ENCODE data around the gene ASXL1.
"Not testable (repeated sequence)": the region's sequence is repeated elsewhere in the genome, so short reads cannot be mapped to it uniquely, and the experiment has no call there.

ASXL1 gene

GRCh38 chr20:32357869-32358631 lies at the start of gene ASXL1:
Gene ASXL1, plus strand, starts transcription at chr20:32358331. Its CDS starts 445 bp downstream, at chr20:32358776.
- DNase-seq = peak; percentile 99

- no peak for DNase-seq
Observed at GRCh38 chr20:32312718-32313424, 45.3 kb upstream of the ASXL1 start.

- DNase-seq = no peak
Observed at GRCh38 chr20:32314768-32315167, 43.4 kb upstream of the ASXL1 start.

DNA sequence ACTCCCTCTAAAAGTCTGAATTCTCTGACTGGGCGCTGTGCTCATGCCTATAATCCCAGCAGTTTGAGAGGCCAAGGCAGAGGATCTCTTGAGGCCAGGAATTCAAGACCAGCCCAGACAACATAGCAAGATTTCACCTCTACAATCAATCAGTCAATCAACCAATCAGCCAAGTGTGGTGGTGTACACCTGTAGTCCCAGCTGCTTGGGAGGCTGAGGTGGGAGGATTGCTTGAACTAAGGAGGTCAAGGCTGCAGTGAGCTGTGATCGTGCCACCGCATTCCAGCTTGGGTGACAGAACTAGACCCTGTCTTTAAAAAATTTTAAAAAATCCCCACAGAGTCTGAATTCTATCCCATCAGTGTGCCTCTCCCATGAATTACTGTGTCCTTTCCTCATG lies 42.7 kb upstream of the ASXL1 start:
- DNase-seq = no peak

DNA sequence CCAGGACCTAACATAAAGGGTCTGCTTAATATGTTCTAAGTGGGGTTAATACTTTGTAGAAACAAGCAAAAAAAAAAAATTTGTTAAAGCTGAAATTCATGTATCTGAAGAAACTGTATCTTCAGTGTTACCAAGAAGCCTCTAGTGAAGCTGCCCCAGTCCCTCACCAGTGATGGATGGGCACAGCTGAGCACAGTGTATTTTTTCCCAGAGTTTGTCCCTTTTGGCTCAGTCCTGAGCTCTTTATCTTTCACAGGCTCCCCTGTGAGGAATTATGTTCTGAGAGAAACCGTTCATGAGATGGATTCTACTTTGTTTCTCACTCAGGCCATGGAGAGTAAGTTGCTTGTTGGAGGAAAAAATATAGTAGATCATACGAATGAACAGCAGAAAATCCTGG lies 42.2 kb upstream of the ASXL1 start:
- DNase-seq = no peak

DNA sequence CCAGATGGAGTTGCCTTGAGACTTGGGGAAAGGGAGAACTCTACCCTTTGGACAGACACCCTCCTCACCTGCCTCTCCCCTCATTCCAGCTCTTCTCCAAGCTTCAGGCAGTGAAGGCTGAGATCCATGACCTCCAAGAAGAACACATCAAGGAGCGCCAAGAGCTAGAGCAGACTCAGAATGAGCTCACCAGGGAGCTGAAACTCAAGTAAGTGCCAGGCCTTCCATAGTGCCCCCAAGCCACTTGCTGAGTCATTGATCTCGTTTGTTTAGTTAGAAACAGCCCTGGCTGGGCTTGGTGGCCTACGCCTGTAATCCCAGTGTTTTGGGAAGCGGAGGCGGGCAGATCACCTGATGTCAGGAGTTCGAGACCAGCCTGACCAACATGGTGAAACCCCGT lies 41.5 kb upstream of the ASXL1 start:
- no peak for DNase-seq

- DNase-seq = no peak
Observed at GRCh38 chr20:32319100-32319499, 39.0 kb upstream of the ASXL1 start.

DNA sequence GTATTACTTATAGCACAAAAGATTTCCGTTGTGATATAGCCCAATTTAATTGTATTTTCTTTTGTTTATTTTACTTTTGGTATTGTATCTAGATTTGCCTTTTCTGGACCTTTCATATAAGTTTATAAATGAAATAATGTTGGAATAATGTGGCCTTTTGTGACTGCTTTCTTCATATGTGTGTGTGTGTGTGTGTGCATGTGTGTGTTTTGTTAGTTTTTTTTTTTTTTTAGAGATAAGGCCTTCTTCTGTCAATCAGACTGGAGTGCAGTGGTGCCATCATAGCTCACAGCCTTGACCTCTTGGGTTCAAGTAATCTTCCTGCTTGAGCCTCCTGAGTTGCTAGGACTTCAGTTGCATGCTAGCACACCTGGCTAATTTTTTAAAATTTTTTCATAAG lies 37.8 kb upstream of the ASXL1 start:
- DNase-seq = no peak

GRCh38 chr20:32321390-32321789 lies 36.7 kb upstream of the ASXL1 start:
- DNase-seq = no peak

DNA sequence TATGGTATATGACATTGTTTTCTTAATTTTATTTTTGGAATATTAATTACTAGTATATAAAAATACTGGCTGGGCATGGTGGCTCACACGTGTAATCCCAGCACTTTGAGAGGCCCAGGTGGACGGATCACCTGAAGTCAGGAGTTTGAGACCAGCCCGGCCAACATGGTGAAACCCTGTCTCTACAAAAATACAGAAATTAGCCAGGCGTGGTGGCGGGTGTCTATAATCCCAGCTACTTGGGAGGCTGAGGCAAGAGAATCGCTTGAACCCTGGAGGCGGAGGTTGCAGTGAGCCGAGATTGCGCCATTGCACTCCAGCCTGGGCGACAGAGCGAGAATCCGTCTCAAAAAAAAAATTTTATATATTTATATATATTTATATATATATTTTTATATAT lies 35.9 kb upstream of the ASXL1 start:
- DNase-seq = not testable (repeated sequence)

DNA sequence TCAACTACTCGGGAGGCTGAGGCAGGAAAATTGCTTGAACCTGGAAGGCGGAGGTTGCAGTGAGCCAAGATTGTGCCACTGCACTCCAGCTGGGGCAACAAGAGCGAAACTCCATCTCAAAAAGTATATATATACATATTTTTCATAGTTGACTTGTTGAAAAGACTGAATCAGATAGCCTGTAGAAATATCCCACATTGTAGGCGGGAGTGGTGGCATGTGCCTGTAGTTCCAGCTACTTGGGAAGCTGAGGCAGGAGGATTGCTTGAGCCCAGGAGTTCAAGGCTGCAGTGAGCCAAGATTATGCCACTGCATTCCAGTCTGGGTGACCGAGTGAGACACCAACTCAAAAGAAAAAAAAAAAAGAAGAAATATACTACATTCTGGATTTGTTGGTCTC lies 34.4 kb upstream of the ASXL1 start:
- not testable (repeated sequence) for DNase-seq

DNA sequence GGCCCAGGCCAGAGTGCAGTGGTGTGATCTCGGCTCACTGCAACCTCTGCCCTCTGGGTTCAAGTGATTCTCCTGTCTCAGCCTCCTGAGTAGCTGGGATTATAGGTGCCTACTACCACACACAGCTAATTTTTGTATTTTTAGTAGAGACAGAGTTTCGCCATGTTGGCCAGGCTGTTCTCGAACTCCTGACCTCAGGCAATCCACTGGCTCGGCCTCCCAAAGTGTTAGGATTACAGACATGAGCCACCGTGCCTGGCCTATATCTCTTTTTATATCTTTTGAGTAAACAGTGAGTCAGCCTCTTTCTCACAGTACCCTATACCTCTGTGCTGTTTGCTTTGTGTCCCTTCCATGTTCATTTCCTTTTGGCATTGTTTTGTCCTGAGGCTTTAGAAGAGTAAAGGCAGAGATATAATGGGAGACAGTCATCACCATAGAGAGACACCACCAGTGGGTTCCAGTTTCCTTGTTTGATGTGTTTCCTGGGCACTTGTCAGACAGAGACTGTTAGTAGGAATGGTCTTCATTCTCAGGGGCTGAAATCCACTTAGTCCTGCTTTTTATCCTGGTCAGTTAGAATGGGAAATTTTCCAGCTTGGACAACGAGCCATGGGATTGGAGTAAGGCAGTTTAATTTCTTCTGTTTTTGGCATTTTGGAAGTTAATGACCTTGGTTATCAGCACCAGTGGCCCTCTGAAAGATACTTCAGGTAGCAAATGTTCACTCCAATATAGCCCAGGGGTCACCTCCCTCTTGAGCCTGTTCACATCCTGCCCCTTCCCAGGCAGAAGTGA lies 32.2 kb upstream of the ASXL1 start:
- peak; percentile 87 for DNase-seq

DNA sequence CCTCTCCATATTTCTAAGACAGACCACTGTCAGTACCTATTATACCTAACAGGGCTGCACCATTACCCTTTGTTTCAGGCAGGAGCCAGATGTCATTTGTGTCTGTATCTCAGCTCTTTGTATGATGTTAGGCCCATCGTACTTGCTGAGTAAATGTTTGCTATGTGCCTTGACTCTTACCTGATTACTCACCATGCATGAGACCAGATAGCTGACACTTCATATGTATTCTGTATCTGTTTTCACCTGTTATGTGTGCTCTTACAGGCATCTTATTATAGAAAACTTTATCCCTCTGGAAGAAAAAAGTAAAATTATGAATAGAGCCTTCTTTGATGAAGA lies 31.7 kb upstream of the ASXL1 start:
- peak; percentile 90 for DNase-seq

- DNase-seq = no peak
Observed at GRCh38 chr20:32327087-32327681, 30.9 kb upstream of the ASXL1 start.

DNA sequence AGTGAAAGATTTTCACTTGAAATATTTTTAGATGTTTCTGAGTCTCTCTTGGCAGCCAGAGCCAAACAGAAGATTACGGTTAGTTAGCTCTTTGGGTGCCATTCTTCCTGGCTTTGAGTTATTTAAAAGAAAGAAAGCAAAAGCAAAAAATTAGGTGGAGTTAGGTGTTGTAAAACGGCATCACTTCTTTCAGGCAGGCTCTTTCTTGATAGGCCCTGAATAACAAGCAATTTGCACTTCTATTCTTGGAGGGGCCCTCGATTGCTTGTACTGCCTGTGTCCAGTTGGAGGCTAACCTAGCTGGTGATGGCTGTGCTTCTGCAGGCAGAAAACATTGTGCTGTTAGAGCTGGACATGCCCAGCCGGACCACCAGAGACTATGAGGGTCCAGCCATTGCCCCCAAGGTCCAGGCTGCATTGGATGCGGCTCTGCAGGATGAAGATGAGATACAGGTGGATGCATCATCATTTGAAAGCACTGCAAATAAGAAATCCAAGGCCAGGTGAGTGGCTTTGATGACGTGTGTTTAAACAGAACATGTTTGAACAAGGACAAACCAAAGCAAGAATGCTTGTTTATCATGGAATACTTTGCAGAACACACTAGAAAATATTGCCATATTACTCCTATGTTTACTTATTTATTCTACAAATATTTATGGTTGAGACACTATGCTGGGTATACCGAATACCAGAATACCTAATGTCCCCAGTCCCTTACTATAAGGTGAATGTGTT lies 28.1 kb upstream of the ASXL1 start:
- DNase-seq = no peak

GRCh38 chr20:32330555-32330897 lies 27.6 kb upstream of the ASXL1 start:
- DNase-seq = no peak

GRCh38 chr20:32332614-32333013 lies 25.5 kb upstream of the ASXL1 start:
- DNase-seq = no peak

DNA sequence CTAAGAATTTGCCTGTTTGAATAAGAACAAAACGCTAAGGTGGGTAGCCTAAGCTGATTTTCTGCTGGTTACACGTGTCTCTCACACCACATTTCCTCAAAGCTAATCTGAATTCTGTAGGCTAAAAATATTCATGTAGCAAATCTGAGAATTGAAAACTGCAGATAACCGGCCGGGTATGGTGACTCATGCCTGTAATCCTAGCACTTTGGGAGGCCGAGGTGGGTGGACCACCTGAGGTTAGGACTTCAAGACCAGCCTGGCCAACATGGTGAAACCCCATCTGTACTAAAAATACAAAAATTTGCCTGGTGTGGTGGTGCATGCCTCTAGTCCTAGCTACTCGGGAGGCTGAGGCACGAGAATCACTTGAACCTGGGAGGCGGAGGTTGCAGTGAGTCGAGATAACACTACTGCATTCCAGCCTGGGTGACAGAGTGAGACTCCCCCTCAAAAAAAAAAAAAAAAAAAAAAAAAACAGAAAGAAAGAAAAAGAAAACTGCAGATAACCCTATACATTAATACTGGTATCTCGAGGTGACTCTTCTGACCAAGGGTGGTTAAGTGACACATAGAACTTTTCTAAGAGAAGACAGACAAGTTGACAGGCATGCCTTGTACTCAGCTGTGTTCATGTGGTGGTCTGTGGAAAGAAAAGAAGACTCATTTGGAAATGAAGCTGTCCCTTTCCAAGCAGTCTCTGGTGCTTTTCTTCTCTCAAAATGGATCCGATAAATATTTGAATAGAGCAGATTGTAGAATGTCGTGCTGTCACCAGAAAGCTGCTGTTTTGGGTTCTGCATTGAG lies 24.7 kb upstream of the ASXL1 start:
- DNase-seq = no peak

DNA sequence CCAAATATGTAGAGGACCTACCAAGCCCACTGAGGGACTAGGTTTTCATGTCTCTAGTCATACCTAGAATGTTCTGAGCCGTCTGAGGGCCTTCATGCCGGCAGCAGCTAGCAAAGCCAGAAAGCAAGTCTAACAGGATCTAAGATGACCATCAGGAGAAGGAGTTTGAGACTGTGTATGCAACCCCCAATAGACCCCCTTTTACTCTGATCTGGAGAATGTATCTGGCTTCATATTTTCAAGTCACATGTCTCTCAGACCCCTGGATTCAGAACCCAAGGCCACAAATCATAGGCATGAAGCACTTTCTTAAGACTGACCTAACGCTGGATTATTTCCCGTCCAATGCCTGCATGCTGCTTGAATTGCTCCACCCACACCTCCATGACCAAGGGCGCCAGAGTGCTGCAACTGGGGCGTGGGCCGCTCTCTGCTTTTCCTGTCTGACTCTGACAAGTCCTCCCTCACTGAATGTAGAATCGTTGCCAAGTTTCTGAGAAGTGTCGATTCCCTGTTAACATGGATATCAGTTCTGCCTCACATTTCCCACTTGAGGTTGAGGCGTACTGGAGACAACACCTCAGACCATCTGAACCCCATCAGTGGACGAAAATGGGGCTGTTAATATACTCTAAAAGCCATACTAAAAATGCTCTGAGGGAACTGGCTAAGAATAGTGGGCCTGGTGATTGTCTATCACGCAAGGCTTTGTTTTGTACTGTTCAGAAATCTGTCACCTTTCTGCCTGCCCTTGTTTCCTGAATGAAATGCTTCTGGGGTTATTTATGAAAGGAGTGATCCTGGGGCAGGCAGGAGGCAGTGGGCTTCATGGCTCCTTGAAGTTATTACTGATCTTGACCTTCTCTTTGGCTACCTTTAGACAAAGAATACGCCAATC lies 23.9 kb upstream of the ASXL1 start:
- DNase-seq = no peak

DNA sequence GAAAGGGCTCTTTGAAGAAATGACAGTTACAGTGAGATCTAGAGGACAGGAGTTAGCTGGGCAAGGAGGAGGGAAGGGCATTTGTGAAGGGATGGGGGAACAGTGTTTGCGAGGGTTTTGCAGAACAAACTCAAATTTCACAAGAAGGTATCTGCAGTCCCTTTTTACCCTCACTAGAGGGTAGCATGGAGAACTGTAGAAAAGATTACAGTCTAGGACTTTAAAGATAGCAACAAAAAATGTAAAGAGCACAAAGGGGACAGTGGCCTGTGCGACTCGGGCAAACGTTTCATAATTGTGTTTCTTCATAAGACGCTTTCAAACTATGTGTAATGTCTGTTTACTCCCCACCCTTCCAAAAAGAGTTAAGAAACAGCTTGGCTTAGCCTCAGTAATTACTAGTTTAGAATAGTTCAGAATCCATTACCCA lies 21.2 kb upstream of the ASXL1 start:
- no peak for DNase-seq

Measured in NCI-H345 (cell line).